GM21576 (cell line): Measurements from ENCODE around the gene TEX53.
A peak's percentile ranks its signal among the peaks of the same experiment; 100 is the strongest.

Experiments
- ATAC-seq: cut with Tn5 transposase; IDR thresholded peaks from one replicate; pipeline ENCODE4 v1.9.1; 2021; ENCODE audit warnings: mild to moderate bottlenecking, moderate library complexity; ENCODE audit not compliant: unreplicated experiment

The TEX53 gene

GRCh38 chr9:114680259-114681001 is 22.8 kb upstream of the TEX53 start:
- ATAC-seq, result no peak

DNA sequence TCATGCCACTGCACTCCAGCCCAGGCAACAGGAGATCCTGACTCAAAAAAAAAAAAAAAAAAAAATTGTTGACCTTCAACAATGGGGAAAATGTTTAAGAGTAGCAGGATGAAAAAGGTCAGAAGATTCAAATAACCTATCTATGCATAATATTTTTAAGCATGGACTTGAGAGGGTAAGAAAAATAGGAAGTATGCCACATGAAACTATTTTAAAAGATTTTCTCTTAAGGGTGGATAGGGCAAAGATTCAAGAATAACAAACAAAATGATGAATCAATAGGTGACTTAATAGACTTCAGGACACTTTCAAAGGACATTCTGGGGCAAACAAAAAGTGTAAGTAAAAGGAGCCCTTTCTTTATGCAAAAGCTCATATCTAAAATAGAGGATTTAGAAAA is 21.2 kb upstream of the TEX53 start:
- ATAC-seq, result no peak

DNA sequence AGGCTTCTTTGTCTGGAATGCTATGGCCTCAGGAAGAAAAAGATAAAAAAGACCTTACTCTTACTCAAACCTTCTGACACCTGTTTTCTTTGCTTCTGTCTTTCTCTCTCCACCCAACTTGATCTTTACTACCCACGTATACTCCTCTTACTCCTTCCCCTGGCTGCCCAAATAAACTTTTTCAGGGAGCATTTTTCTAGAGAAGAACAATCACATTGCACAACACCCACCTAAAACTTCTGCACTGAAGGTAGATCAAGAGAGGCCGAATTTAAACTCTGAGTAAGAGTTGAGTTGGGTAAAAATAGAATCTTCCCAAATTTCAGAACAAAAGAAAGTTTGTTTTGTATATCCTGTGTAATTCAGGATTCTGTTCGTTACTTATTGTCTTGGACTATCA is 20.5 kb upstream of the TEX53 start:
- no peak for ATAC-seq

DNA sequence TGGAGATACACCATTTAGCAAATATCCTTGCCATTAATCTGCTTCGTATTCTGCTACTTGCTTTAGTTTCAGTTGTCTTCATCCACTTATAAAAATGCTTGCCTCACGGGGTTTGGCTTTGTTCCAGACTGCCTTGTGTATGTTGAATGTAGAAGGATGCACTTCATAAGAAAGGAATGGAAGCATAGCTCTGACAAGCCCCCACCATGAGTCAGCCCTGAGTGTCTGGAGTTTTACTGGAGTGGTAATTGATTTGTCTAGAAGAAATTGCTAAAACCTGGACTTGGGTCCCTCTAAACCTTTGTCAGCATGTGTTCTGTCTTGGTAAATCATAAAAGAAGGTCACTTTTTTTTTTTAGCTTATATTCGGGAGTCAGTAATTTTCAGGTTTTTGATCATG is 19.8 kb upstream of the TEX53 start:
- ATAC-seq, result no peak

GRCh38 chr9:114676901-114677300 is 19.3 kb upstream of the TEX53 start:
- ATAC-seq, result no peak

DNA sequence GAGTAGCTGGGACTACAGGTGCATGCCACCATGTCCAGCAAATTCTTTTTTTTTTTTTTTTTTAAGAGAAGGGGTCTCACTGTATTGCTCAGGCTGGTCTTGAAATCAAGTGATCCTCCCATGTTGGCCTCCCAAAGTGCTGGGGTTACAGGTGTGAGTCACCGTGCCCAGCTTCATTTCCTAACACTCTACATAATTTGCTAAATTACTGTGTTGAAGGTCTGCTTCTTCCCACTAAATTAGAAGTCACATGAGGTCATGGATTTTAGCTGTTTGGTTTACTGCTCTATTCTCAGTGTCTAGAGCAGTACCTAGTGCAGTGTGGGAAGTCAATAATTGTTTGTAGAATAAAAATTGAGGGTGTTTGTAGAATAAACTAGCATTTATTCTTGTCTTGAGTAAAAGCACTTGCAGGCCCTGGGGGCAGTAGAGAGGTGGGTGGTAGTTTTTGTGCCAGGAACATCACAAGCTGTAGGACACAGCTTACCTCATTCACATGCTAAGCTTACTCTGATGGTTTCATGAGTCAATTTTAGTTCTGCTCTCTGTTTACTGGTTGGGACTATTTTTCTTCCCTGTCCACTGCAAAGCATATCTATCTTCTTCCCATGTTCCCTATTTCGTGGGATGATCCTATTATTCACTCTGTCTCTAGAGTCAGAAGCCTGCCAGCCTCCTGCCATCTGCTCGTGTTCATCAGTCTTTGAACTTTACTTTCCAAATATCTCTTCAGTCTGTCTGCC is 17.4 kb upstream of the TEX53 start:
- no peak for ATAC-seq

DNA sequence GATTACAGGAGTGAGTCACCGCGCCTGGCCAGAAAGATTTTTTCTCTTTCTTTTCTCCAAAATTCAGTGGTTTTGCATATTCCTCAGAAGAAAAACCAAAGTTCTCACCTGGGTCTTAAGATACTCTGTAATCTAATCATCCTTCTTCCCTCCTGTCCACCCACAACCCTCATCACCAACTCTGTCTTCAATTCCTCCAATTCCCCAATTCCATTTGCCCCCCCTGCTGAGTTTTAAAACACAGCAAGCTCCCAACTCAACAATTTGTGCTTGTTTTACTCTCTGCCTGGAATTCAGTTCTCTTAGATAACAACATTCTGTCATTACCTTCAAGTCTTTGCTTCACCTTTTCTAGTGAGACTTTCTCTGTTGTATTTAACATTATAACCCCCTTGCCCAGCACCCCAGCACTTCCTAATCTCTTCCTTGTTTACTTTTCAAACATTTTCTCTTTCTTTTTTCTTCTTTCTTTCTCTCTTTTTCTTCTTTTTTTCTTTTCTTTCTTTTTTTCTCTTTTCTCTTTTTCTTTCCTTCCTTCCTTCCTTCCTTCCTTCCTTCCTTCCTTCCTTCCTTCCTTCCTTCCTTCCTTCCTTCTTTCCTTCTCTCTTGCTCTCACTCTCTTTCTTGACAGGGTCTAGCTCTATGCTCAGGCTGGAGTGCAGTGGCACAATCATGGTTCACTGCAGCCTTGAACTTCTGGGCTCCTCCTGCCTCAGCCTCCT is 16.6 kb upstream of the TEX53 start:
- ATAC-seq, result no peak

DNA sequence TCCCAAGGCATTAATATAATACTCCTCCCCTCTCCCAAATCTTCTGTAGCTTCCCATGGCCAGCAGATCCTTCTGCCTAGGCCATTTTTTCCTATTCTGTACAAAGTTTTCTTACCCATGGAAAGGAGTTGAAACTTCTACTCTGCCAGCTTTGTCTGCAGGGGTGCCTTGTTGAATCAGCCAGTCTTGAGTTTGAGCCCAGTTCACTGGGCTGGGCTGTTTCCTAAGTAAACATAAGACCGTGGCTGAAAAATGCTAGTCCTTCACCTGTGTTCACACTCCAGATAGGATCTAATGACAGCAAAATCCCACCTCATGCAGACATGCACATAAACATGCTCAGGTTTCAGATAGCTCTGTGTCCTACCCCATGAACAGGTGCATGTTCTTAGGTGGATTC is 14.0 kb upstream of the TEX53 start:
- no peak for ATAC-seq

DNA sequence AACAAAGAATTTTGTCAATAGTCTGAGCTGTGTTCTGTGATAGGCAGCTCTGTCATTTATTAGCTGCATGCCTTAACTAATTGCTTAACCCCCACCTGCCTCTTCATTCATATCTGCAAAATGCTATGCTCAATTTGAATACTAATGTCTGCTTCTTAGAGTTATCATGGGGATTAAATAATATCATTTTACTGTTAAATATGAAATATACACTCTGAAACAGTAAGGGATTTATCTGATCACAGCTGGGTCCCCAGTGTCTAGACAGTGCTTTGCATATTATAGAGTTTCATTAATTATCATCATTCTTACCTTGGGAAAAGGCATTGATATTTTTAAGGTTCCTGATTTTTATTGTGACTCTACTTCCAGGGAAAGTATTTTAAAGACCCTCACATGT is 12.4 kb upstream of the TEX53 start:
- no peak for ATAC-seq

GRCh38 chr9:114668146-114668545 is 10.5 kb upstream of the TEX53 start:
- no peak for ATAC-seq

DNA sequence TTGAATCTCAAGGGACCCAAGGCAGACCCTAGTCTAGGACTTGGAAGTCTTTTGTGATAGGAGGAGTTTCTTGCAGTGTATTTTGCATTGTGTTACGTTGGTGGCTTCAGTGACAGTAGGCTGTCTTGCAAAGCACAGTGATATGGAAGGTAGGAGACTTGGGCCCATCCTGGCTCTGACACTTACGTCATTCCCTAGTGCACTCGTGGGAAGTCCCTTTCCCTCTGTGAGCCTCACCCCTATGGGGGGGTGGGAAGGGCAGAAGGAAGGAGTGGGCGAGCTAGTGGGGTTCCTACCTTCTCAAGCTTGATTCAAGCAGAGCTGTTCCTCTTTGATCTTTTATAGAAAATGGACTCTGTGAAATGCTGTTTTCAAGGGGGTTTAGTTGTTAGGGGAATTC is 9.2 kb upstream of the TEX53 start:
- no peak for ATAC-seq

- no peak for ATAC-seq
Observed at GRCh38 chr9:114666401-114666800, 8.8 kb upstream of the TEX53 start.

DNA sequence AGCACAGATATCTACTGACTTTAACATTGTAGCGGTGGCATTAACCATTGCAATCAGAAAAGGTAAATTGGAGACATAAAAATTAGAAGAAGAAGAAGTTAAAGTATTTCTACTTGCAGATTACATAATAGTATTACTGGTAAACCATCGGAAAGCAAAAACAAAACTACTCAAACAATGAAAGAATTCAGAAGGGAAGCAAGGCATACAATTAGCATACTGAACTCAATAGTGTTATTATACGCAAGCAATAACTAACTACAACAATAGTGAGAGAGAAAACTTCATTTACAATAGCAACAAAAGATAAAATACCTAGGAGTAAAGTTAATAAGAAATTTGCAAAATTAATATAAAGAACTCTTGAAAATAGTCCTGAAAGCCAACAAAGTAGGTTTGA is 6.6 kb upstream of the TEX53 start:
- no peak for ATAC-seq

DNA sequence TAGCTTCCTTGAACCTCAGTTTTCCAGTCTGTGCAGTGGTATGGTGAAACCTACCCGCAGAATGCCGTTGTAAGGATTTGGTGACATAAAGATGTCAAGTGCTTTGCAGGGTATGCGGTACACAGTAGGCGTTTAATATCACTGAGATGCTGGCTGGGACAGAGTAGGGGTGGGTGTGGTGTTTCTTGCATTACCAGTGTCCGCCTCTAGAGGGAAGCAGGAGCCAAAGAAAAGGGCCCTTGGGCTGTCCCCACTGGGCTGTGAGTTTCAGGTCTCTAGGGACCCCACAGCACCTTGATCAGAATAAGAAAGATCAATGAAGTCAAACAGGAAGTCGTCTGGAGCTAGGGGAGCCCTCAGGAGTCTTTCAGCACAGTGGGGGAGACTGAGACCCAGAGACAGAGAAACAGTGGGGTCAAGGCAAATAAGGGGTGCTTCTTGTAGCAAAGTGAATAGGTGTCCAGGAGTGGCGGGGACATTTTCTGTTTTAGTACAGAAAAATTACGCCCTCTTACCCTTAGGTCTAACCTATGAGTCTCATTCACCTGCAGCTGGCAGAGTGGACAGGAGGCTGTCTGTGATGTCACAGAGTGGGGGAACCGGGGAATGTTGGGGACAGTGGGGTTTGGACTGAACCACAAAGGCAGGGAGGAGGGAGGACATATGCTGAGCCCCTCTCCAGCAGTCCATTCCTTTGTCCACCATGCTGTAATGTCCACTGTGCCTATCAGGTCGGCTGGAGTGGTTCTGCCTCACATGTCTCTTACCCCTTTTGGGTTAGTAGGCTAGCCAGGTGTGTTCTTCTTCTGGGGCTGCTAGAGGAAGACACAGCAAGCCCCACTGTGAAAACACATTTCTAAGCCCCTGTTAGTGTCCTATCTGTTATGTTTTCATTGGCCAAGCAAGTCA is 4.7 kb upstream of the TEX53 start:
- peak; percentile 75 for ATAC-seq

DNA sequence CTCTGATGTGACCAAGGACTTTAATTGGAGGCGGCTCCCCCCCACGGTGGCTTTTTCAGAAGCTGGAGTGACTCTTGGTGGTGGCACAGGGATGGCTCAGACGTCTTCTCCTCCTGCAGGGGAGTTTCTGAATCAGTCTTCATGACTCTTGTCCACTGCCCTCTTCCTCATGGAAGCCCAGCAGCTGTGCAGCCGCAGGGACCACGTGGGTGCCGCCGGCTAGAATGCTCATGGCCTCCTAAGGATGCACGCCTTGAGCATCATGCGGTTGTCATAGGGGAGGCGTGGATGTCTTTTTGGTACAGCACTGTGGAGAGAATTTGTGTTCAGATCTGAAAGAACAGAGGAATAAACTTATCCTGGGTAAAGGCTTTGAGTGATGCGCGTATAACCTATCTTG is 1.3 kb downstream of the TEX53 start:
- no peak for ATAC-seq

DNA sequence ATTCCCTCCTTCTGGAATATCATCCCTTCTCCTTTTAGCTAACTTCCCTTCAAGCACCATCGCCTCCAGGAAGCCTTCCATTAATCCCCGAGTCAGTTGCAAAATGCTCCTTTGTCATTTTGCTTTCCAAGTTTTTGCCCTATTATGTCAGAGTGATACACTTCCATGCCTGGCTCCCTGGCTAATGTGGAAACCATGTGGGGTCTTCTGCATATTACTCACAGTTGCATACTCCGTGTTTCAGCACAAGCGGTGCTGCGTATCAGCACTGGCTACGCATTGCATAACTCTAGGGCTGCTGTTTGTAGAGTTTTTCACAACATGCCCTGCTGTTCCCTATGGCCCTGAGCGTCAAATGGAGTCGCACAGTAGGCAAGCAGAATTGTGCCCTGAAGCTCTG is 1.9 kb downstream of the TEX53 start:
- no peak for ATAC-seq

DNA sequence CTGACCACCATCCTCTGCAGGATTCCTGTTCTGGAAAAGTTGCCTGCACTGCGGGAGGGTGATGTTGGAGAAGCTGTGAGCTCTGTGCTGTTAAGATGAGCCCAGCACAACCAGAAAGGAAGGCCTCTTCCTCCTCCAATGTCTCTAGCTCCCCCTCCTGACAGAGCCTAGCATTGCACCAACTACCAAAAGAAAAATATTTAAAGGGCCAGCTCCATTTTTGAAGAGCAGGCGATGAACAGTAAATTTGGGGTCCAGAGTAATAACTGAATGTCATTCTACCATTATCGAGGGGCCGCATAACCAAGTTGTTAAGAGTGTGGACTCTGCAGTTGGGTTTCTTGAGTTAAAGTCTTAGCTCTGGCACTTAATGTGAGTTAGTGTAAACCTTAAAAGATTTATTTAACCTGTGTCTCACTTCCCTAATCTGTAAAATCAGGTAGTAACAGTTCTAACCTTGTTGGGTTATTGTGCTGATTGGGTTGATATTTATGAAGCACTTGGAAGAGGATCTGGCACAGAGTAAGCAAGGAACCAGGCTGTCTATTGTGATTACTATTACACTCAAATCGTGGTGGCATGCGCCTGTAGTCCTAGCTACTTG is 3.9 kb downstream of the TEX53 start:
- ATAC-seq, result peak; percentile 79

DNA sequence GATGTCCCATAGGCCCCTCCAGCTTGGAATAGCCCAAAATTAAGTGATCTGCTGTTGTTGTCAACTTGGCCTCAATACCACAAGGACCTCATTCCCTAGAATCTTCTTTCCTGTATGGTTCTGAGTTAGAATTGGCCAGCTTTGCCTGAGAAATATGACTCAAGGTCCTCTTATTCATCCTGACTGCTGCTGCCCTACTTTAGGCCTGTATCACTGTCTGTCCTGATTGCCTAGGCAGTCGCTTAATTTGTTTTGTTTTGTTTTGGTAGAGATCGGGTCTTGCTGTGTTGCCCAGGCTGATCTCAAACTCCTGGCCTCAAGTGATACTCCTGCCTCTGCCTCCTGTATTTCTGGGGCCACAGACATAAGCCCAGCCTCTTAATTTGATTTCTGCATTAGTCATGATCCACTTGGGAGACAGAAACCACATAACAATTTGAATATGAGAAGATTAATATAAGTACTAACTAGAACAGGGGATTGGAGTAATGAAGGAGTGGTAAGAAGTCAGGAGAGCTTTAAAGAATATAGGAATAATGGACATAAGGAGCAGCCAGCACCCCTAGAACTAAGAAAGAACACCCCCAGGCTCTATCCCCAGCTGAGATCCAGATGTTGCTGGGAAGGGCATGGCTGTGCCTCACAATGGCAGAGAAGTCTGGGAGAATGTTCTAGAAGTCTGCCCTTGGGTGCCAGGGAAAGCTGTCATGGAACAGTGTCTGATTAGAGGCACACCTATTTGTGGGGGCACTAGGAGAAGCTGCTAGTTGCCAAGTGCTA is 4.6 kb downstream of the TEX53 start:
- ATAC-seq, result no peak

DNA sequence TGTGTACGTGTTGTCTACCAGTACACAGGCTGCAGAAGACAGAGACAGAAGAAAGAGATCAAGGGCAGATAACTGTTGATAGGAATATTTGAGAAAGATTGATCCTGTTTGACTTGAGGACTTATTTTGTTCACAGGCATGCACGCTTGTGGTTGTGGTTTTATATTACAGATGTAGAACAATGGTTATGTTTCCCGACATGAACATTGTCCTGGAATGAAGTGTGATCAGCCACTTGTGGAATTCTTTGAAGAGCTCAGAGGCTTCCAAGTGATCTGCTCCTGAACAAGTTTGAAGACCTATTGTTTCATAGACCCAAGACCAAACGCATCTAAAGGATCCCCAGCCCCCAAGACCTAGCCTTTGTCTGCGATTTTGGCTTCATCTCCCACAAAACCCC is 13.7 kb downstream of the TEX53 start:
- ATAC-seq, result no peak

- no peak for ATAC-seq
Observed at GRCh38 chr9:114643001-114643400, 14.6 kb downstream of the TEX53 start.
